GM19025 (cell line): Measurements from ENCODE around the gene PIP4K2C.

Experiments used
- ATAC-seq: cut with Tn5 transposase; IDR thresholded peaks from one replicate; pipeline ENCODE4 v1.9.1; 2021; ENCODE audit warnings: mild to moderate bottlenecking, low read depth, moderate library complexity; ENCODE audit not compliant: unreplicated experiment

The PIP4K2C gene

GRCh38 chr12:57590864-57591781, at the start of gene PIP4K2C:
PIP4K2C (plus strand) TSS chr12:57591192; CDS start chr12:57591290, 98 bp downstream.
- peak; percentile 99 for ATAC-seq

- ATAC-seq: no peak
Observed at GRCh38 chr12:57541717-57542116, 49.3 kb upstream of the PIP4K2C start.

DNA sequence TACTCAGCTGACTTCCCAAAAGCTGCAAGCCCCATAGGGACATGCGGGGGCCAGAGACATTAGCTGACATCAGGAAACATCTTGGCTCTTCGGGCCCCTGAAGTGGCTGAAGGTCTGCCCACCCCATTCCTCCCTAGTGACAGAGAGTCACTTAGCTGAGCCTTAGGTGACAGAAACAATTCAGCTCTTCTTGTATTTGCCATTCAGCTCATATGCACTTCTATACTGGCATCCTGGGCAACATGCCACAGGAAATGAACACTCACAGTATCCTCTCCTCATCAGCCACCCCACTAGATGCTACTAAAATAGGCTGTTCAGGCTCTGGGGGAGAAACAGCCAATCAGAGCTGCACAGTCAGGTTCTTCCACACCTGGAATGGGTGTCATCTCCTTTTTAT, 47.4 kb upstream of the PIP4K2C start:
- ATAC-seq: no peak

DNA sequence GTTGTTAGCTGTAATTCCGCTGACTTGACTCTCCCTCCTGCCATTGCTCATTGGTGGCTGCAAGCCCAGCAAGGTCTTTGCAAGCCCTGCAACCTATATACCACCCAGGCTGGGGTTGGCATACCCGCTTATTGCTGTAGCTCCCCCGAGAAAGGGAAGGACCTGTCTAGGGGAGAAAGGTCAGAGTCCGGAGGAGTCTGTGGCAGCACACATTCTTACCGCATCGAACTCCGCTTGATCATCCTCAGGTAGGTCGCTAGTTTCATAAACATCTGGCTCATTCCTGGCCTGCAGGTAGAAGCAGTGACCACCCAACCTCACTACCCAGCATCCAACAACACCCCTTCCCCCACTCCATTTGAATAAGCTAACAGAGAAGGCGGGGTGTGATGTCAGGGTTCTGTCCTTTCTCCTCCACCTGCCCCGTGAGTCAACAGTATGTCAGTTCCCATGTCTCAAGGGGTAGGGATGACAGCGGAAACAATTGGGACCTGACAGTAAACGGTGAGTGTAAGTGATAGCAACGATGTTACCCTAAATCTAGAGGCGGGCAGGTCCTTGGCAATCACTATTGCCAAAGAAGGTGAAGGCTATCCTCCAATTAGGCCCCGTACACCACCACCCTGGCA, 45.1 kb upstream of the PIP4K2C start:
- no peak for ATAC-seq

- ATAC-seq: peak; percentile 98
Observed at GRCh38 chr12:57546438-57547287, 44.3 kb upstream of the PIP4K2C start, which contains the start of gene DCTN2. DCTN2 (minus strand) TSS chr12:57547192; CDS start chr12:57547063, 129 bp downstream.

DNA sequence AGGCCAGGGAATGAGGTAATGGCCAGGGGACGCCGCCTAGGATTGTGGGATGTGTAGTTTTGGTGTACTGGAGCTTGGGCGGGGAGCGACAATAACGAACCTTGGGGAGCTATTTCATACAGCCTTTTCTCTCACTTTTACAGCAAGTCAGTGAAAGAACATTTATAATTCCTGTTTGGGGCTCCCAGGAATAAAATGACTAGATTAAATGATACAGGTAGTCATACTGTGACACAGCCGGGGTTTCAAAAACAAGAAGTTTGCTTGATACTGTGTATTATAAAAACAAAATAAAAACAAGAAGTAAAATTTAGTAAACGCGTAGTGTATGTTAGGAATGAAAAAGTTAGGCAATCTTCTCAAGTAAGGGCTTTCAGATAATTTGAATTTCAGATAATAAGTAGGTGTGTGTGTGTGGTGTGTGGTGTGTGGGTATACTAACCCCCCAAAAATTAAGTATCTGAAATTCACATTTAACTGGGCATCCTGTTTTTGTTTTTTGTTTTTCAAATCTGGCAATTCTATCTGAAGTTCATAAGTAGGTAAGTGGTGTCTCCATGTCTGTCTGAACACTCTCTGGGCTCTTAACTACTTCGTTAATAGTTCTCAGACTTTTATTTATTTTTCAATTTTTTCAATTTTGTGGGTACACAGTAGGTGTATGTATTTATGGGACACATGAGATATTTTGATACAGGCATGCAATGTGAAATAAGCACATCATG, 43.5 kb upstream of the PIP4K2C start:
- ATAC-seq: no peak

- no peak for ATAC-seq
Observed at GRCh38 chr12:57548013-57548315, 43.0 kb upstream of the PIP4K2C start.

- ATAC-seq: no peak
Observed at GRCh38 chr12:57548488-57548887, 42.5 kb upstream of the PIP4K2C start.

DNA sequence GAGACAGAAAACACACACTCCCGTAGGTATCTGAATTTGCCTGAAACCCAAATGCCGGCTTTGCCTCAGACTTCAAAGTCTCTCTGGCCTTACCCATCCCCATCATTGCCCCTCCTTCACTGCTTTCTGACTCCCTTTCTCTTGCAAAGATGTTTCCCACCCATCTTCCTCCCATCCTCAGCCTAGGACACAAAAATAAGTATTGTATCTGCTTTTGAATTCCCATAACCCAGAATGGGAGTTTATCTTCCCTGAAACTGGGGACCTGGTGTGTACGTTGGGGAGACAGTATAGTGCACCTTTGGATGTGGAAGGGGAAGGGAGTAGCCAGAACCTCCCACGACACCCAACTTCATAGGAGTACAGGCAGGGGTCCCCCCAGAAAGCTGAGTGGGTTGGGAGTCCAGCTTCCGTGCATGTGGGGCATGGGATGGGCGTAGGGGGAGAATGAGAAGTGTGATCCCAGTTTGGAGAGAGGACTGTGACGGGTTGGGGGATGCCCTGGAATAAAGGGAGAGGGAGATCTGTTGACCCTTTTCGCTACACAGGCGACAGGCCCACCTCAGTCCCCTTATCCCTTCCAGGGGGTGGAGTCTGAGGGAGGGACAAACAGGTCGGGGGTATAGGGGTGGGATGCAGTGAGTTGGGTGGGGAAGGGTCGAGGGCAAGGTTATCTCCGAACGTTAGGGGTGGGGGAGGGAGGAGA, 41.6 kb upstream of the PIP4K2C start:
- no peak for ATAC-seq

DNA sequence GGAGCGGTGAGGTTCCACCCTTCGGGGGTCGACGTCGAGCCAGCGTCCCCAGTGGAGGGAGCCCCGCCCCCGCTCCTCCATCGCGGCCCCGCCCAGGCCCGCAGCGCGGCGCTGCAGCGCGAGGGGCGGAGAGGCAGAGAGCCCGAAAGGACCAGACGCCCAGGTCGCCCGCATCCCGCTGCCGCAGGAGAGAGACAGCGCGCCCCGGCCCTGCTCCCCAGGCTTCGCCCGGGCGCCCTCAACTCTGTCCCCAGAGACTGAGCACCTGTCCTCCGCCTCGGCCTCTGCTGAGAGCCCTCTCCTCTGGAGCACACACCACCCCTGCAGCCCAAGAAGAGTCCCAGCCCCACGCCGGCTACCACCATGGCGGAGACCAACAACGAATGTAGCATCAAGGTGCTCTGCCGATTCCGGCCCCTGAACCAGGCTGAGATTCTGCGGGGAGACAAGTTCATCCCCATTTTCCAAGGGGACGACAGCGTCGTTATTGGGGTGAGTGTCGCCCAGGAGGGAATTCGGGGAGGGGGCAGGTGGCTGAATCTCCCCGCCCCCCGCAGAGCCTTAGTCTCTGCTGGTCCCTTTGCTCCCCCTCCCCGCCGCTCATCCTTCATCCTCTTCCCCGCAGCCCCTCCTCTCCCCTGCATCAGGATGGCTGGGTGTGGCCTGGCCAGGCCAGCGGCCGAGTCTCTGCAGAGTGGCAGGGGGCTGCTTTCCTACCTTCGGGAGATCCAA, 40.9 kb upstream of the PIP4K2C start, which contains the start of gene KIF5A:
TSS of gene KIF5A (plus strand) at position 136 of the 732 bp plus-strand sequence. CDS start at position 364, 228 bp downstream.
- no peak for ATAC-seq

DNA sequence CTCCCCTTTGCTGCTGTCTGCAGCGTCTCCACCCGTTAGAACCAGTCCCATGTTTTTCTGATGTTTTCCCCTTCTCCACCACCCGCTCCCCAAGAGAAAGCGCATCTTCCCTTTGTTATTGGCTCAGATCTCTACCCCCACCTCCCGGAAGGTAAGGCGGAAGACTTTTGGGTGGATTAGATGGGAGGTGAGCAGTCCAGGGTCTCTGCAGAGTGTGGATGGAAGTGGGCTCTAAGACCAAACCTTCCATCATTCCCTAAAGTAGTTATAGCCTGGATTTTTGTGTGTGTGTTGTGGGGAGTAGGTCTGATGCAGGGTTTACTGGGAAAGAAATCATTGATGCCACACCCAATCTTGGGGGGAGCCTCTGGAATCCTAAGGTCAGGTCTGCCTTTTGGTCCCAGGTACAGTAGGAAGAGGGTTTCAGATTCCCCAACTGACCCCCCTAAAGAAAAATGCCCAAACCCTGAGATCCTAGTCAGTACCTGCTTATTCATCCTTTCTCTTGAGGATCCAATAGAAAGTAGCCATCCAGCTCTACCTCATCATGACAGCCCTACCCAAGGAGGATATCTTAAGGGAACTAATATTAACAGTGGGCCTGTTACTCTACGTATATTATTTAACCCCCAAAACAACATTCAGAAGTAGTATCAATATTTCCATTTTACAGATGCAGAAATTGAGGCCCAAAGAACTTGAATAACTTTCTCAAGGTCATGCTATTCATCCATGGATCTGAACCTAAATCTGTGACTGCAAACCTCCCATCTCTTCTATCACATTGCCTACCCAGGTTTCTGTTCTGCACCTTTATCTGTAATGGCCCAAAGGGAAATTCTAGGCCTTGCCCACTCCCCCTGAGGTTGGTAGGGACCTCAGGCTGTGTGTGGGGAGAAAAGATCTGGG, 40.1 kb upstream of the PIP4K2C start:
- no peak for ATAC-seq

- no peak for ATAC-seq
Observed at GRCh38 chr12:57551637-57552305, 39.2 kb upstream of the PIP4K2C start.

DNA sequence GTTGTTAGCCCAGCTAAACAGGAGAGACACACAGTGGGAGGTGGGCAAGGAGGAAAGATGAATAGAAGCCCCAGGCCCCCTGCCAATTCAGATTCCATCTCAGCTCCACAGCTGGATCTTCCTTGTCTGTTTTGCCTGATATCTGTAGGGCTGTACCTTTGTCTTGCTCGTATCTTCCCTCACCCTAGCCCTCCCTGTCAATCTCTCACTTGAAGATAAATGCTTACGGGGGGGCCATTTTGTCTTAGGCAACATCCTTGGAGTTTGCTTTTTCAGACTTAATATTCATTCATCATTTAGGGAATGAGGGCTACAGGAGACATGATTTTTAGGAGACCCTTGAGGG, 38.7 kb upstream of the PIP4K2C start:
- no peak for ATAC-seq

GRCh38 chr12:57552835-57553313, 38.1 kb upstream of the PIP4K2C start:
- ATAC-seq: no peak

- ATAC-seq: no peak
Observed at GRCh38 chr12:57553343-57554202, 37.4 kb upstream of the PIP4K2C start.

DNA sequence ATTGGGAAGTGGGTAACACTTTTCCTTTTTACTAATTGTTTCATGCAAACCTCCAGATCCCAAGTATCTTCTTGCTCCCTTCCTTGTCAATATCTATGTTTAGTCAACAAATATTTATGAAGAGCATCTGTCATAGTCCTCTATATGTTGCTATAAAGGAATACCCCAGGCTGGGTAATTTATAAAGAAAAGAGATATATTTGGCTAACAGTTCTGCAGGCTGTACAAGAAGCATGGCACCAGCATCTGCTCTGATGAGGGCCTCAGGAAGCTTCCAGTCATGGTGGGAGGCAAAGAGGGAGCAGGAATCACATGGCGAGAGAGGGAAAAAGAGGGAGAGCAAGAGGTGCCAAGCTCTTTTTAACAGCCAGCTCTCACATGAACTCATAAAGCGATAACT, 36.5 kb upstream of the PIP4K2C start:
- ATAC-seq: no peak
